ENCODE data around the gene TEX22. TPM values are rescaled to one million over a fixed set of nuclear protein-coding genes. Genes with fewer than 3 reads are reported as not detected.
"Not testable (repeated sequence)": the region's sequence is repeated elsewhere in the genome, so short reads cannot be mapped to it uniquely, and the experiment has no call there.

TEX22 gene
- total and polyA plus RNA-seq, 2 donors (not counting 1 experiment from before 2014, with no cell fraction given) = 1.7 to 7.0 TPM

GRCh38 chr14:105358943-105359342, 39.4 kb upstream of the TEX22 start:
- ATAC-seq (ENCODE audit: low read depth) (no peak), DNase-seq (no peak)
- no peak for TF ChIP-seq EZH2 (IDR thresholded peaks at IDR 0.05; ENCODE audit: borderline replicate concordance, insufficient read depth, low read depth, low read length, poor library complexity, severe bottlenecking)
- TF ChIP-seq CTCF (IDR thresholded peaks at IDR 0.05) = no peak
- H3K9me3 ChIP-seq (ENCODE audit: control extremely low read depth in 1 of 3, control insufficient read depth in 2 of 3, insufficient read depth in 1 of 3, low read length in 2 of 3) = no peaks in the 10 kb centered on the region
- intact Hi-C loops (cut with micrococcal nuclease) = no loop called here
- H3K4me1 ChIP-seq (ENCODE audit: control insufficient read depth in 2 of 2, insufficient read depth in 2 of 2, low read length in 2 of 2) = no peaks in the 10 kb centered on the region
- 97% methylated on average over 13 of the region's 16 CpGs for WGBS (ENCODE audit: insufficient coverage)
- H3K4me1 Mint-ChIP-seq = peaks cover 12% of the 10 kb centered on the region
- H3K27me3 Mint-ChIP-seq = no peaks in the 10 kb centered on the region
- ChIA-PET CTCF (no interaction called here), POLR2A (interaction anchor here (0.6 kb wide), 1 partner anchor 555 kb away, joined by 4 read pairs; no protein-coding TSS in a partner anchor)
- H3K79me2 ChIP-seq (ENCODE audit: control insufficient read depth, insufficient read depth, low read length) = no peaks in the 10 kb centered on the region
- no peak overlapping the region for H2AFZ ChIP-seq (ENCODE audit: insufficient read depth, low read depth, low read length, poor library complexity, severe bottlenecking)
- no peak overlapping the region for H3K27ac ChIP-seq (ENCODE audit: low read length in 2 of 2)
- no peak overlapping the region for H3K4me3 ChIP-seq (ENCODE audit: control extremely low read depth in 1 of 5, extremely low read depth in 1 of 5, insufficient read depth in 1 of 5, low read depth in 2 of 5, low read length in 4 of 5)
- H3K9ac ChIP-seq (ENCODE audit: low read length) = no peak overlapping the region
- H3K27ac Mint-ChIP-seq = no peak overlapping the region
- H3K27me3 ChIP-seq (replicated peaks in 1 of 4; ENCODE audit: control extremely low read depth in 1 of 4, control insufficient read depth in 3 of 4, insufficient read depth in 4 of 4, low read length in 3 of 4) = no peaks in the 10 kb centered on the region
- no peaks in the 10 kb centered on the region for H4K20me1 ChIP-seq (ENCODE audit: control insufficient read depth, insufficient read depth, low read length, poor library complexity, severe bottlenecking)
- no peak overlapping the region for H3K4me2 ChIP-seq (replicated peaks; ENCODE audit: low read depth, low read length, poor library complexity, severe bottlenecking)
- H3K9me3 Mint-ChIP-seq (ENCODE audit: insufficient read depth) = no peaks in the 10 kb centered on the region
- H3K36me3 ChIP-seq (replicated peaks in 1 of 2; ENCODE audit: control extremely low read depth in 1 of 2, control insufficient read depth in 1 of 2, extremely low read depth in 1 of 2, insufficient read depth in 2 of 2, low read length in 1 of 2) = no peaks in the 10 kb centered on the region
- no peak overlapping the region for H3K4me3 Mint-ChIP-seq

- DNase-seq; H3K9me3 Mint-ChIP-seq (ENCODE audit: insufficient read depth); ATAC-seq (ENCODE audit: low read depth); H3K9me3 ChIP-seq (ENCODE audit: control extremely low read depth in 1 of 3, control insufficient read depth in 2 of 3, insufficient read depth in 1 of 3, low read length in 2 of 3); POLR2A ChIA-PET; H2AFZ ChIP-seq (ENCODE audit: insufficient read depth, low read depth, low read length, poor library complexity, severe bottlenecking); H4K20me1 ChIP-seq (ENCODE audit: control insufficient read depth, insufficient read depth, low read length, poor library complexity, severe bottlenecking); H3K27ac ChIP-seq (ENCODE audit: low read length in 2 of 2); H3K4me3 Mint-ChIP-seq; H3K9ac ChIP-seq (ENCODE audit: low read length); H3K4me2 ChIP-seq (replicated peaks; ENCODE audit: low read depth, low read length, poor library complexity, severe bottlenecking); H3K79me2 ChIP-seq (ENCODE audit: control insufficient read depth, insufficient read depth, low read length); H3K4me1 ChIP-seq (ENCODE audit: control insufficient read depth in 2 of 2, insufficient read depth in 2 of 2, low read length in 2 of 2); H3K27me3 ChIP-seq (replicated peaks in 1 of 4; ENCODE audit: control extremely low read depth in 1 of 4, control insufficient read depth in 3 of 4, insufficient read depth in 4 of 4, low read length in 3 of 4); H3K4me3 ChIP-seq (ENCODE audit: control extremely low read depth in 1 of 5, extremely low read depth in 1 of 5, insufficient read depth in 1 of 5, low read depth in 2 of 5, low read length in 4 of 5); H3K36me3 ChIP-seq (replicated peaks in 1 of 2; ENCODE audit: control extremely low read depth in 1 of 2, control insufficient read depth in 1 of 2, extremely low read depth in 1 of 2, insufficient read depth in 2 of 2, low read length in 1 of 2); intact Hi-C loops (cut with micrococcal nuclease); H3K27me3 Mint-ChIP-seq: not testable (repeated sequence)
- Mint-ChIP-seq H3K27ac (peak overlapping the region; percentile 10), H3K4me1 (peaks cover 14% of the 10 kb centered on the region)
- CTCF ChIA-PET = interaction anchor here (0.8 to 1.2 kb wide), 2 partner anchors 9 to 167 kb away, joined by 3 read pairs; no protein-coding TSS in a partner anchor
- 100% methylated on average over 1 of the region's 10 CpGs for WGBS (ENCODE audit: insufficient coverage)
Observed at GRCh38 chr14:105361412-105361811, 36.9 kb upstream of the TEX22 start.
